ENCODE data around the gene SAXO1.

DNA sequence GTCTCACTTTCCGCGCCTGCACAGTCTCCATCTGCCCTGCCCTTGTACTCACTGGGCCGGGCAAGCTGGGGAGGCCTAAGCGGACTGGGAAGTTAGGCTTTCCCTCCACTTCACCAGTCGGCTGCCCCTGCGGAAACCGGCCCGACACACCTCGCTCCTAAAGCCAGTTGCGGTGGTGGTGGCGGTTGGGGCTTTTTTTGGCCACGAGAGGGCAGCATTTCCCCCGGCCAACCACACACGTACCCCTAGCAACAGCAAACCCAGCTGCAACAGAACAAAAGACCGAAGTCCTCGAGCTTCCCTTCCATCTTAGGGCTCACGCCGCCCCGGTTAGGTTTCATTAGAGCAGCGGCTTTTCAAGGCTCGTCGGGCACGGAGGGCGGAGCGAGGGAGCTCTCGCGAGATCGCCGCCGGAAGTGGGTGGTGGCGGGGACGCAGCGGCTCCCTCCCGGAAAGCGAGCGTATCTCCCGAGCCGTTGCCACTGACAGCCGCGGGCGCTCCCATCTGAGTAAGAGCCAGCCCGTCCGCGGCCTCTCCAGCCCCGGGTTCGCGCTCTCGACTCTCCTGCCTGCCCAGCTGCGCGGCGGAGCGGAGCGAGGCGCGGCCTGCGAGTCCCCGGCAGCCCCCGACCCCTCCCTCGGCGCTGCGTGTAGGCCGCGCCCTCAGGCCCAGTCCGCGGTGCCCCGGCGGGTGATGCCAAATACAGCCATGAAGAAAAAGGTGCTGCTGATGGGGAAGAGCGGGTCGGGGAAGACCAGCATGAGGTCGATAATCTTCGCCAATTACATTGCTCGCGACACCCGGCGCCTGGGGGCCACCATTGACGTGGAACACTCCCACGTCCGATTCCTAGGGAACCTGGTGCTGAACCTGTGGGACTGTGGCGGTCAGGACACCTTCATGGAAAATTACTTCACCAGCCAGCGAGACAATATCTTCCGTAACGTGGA is 16.2 kb upstream of the SAXO1 start, which contains the start of gene RRAGA:
- TF ChIP-seq, protein P1, sequence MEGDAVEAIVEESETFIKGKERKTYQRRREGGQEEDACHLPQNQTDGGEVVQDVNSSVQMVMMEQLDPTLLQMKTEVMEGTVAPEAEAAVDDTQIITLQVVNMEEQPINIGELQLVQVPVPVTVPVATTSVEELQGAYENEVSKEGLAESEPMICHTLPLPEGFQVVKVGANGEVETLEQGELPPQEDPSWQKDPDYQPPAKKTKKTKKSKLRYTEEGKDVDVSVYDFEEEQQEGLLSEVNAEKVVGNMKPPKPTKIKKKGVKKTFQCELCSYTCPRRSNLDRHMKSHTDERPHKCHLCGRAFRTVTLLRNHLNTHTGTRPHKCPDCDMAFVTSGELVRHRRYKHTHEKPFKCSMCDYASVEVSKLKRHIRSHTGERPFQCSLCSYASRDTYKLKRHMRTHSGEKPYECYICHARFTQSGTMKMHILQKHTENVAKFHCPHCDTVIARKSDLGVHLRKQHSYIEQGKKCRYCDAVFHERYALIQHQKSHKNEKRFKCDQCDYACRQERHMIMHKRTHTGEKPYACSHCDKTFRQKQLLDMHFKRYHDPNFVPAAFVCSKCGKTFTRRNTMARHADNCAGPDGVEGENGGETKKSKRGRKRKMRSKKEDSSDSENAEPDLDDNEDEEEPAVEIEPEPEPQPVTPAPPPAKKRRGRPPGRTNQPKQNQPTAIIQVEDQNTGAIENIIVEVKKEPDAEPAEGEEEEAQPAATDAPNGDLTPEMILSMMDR (IDR thresholded peaks at IDR 0.05; ENCODE audit: insufficient read depth, low read depth, low read length): peak; percentile 67
- TF ChIP-seq EZH2 (IDR thresholded peaks at IDR 0.05; ENCODE audit: insufficient read depth, low read length): no peak
